ENCODE results near the gene JKAMP.
A peak's percentile ranks its signal among the peaks of the same experiment; 100 is the strongest.

Gene JKAMP

GRCh38 chr14:59490756-59491155 lies 6.4 kb downstream of the JKAMP start:
- in situ Hi-C loops (cut with HindIII; ENCODE audit: low sequenced_read_pairs): no loop called here
- no peak for DNase-seq (ENCODE audit: low read depth, low spot score)
- TF ChIP-seq, protein P1, sequence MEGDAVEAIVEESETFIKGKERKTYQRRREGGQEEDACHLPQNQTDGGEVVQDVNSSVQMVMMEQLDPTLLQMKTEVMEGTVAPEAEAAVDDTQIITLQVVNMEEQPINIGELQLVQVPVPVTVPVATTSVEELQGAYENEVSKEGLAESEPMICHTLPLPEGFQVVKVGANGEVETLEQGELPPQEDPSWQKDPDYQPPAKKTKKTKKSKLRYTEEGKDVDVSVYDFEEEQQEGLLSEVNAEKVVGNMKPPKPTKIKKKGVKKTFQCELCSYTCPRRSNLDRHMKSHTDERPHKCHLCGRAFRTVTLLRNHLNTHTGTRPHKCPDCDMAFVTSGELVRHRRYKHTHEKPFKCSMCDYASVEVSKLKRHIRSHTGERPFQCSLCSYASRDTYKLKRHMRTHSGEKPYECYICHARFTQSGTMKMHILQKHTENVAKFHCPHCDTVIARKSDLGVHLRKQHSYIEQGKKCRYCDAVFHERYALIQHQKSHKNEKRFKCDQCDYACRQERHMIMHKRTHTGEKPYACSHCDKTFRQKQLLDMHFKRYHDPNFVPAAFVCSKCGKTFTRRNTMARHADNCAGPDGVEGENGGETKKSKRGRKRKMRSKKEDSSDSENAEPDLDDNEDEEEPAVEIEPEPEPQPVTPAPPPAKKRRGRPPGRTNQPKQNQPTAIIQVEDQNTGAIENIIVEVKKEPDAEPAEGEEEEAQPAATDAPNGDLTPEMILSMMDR (IDR thresholded peaks at IDR 0.05; ENCODE audit: low read depth, low read length): no peak
- no peak overlapping the region for H3K4me3 ChIP-seq (ENCODE audit: low read depth, low read length)

DNA sequence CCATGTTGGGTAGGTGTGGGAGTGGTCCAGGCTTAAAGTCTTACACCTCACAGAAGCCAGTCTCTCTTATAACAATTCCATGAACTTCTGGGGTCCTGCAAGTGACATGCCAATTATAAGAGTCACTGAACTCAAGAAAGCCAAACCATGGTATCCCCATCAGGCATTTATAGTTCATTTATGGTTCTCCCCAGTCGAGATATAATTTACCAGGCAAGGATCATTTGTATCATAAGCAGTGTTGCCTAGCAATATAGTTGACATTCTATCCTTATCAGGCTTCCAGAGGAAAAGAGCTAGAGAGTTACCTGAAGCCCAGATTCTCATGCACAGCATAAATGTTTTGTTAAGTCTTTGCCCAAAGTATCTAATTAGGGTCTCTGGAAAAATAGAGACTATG lies 8.1 kb downstream of the JKAMP start:
- no peak overlapping the region for H3K4me3 ChIP-seq (ENCODE audit: low read depth, low read length)
- no peak for DNase-seq (ENCODE audit: low read depth, low spot score)
- in situ Hi-C loops (cut with HindIII; ENCODE audit: low sequenced_read_pairs): no loop called here
- TF ChIP-seq, protein P1 (IDR thresholded peaks at IDR 0.05; ENCODE audit: low read depth, low read length): no peak

- no peak for DNase-seq (ENCODE audit: low read depth, low spot score)
- in situ Hi-C loops (cut with HindIII; ENCODE audit: low sequenced_read_pairs): no loop called here
- TF ChIP-seq, protein P1 (IDR thresholded peaks at IDR 0.05; ENCODE audit: low read depth, low read length): no peak
- H3K4me3 ChIP-seq (ENCODE audit: low read depth, low read length): no peak overlapping the region
Observed at GRCh38 chr14:59500732-59501131, 16.4 kb downstream of the JKAMP start.

DNA sequence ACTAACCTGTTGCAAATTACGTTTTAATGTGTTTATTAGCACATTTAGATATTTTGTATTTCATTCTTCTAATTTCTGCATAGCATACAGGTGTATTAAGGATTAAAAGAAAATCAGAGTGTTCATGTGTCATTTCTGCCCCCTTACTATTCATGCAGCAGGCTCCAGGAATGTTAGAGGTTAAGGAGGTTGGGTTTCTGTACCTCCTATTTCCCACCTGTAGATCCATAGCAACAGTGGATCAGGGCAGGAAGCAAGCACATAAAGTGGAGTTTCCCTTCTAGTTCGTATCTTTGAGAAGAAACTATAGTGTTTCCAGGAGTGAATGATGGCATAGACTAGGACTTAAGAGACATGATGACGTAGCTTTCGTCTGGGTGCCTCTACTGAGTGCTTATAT lies 18.9 kb downstream of the JKAMP start:
- in situ Hi-C loops (cut with HindIII; ENCODE audit: low sequenced_read_pairs): no loop called here
- no peak for DNase-seq (ENCODE audit: low read depth, low spot score)
- TF ChIP-seq, protein P1 (IDR thresholded peaks at IDR 0.05; ENCODE audit: low read depth, low read length): no peak

DNA sequence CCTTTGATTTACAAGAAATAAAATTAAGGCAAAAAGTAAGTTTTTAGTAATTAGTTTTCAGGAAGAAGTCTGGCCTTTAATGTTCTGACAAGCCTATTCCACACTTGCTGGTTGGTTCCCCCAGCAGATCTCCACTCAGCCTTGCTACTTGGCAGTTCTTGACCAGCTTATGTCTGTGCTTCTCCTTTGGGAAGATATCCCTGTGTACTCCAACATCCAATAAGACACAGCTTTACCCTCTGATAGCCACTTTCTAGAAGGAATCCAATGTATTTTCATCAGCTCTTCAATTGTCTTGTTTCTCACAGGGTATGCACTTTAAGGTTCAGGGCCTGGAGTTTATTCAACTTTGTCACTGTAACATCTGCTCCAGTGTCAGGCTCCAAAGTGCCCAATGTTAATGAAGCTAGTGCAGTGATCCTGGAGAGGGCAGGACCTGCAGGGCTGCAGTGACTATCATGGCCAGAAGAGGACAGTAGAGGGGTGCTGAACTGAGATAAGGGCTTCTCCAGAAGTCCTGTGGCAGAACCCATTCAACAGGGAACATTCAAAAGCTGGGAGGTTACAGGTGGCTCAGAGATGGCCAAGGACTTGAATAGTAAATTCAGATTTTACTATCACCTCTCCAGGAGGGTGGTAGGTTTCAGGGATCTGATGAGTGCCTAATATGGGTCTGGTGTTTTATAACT lies 22.9 kb downstream of the JKAMP start:
- TF ChIP-seq, protein P1 (IDR thresholded peaks at IDR 0.05; ENCODE audit: low read depth, low read length): peak; percentile 99
- in situ Hi-C loops (cut with HindIII; ENCODE audit: low sequenced_read_pairs): no loop called here
- no peak overlapping the region for H3K4me3 ChIP-seq (ENCODE audit: low read depth, low read length)
- DNase-seq (ENCODE audit: low read depth, low spot score): peak; percentile 56

More for the DNA sequence above, 18.9 kb downstream of the JKAMP start:
- H3K4me3 ChIP-seq (ENCODE audit: low read depth, low read length): no peak overlapping the region

DNA sequence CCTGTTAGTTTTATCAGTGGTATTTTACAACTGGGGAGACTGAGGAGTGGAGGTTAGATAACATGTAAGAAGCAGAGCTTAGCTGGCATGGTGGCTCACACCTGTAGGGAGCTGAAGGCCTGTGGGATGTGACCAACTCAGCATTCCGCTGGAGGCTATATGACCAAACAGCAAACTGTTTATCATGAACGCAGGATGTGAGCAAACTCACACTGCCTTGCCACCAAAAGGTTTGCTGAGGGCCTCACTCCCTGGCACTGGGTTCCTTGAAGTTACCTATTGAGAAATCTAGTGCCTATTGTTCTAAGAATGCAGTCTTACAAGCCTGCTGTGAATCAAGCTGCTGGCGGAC lies 23.4 kb downstream of the JKAMP start:
- no peak for DNase-seq (ENCODE audit: low read depth, low spot score)
- in situ Hi-C loops (cut with HindIII; ENCODE audit: low sequenced_read_pairs): no loop called here
- TF ChIP-seq, protein P1 (IDR thresholded peaks at IDR 0.05; ENCODE audit: low read depth, low read length): no peak
- no peak overlapping the region for H3K4me3 ChIP-seq (ENCODE audit: low read depth, low read length)

Measured in astrocyte of the spinal cord (primary cell).